Superior temporal gyrus (tissue), 1 donor: Measurements from ENCODE around the gene IFT52.
A peak's percentile ranks its signal among the peaks of the same experiment; 100 is the strongest.

ENCODE experiments used
- DNase-seq: peaks from one replicate; pipeline ENCODE4 v3.0.0-alpha.2; 2016; ENCODE audit errors: extremely low spot score

IFT52 gene, protein sequence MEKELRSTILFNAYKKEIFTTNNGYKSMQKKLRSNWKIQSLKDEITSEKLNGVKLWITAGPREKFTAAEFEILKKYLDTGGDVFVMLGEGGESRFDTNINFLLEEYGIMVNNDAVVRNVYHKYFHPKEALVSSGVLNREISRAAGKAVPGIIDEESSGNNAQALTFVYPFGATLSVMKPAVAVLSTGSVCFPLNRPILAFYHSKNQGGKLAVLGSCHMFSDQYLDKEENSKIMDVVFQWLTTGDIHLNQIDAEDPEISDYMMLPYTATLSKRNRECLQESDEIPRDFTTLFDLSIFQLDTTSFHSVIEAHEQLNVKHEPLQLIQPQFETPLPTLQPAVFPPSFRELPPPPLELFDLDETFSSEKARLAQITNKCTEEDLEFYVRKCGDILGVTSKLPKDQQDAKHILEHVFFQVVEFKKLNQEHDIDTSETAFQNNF

DNA sequence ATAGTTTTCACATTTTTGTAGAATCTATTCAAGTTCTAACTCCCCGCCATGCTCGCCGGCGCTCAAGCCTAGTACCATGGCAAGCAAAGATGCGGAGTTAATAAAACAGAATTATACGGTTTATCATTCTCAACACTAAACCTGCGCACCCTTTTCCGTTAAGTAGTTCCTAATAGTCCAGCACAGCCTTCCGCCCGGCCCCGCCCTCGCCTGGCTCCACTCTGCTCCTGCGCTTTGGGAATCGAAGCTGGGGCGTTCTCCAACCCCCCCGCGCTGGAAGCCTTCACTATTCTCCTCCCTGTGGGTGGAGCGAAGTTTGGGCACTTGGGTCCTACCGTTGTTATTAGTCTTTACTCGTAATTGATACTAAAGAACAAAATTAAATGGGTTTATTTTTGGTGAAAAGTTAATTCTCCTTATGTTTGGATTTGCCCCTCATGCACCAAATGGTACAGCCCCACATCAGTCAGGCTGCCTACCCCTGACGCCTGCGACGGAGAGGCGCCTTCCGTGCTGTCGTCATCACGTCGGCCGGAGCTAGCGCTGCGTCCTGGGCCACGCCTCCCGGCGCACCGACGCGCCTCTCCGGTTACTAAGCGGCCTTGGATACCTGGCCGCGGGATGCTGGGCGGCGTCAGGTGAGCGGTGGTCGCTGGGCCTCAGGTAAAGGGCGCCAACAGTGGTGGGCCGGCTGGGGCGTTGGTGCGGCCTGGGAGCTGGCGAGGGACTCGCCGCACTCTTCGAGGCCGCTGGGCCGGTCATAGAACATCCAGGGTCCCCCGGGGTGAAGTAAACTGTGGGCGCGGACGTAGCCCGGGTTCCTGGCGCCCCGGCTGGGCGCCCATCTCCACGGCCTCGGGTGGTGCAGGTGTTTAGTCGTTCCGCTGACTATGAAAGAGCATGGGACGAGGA lies at the start of gene IFT52:
IFT52 (plus strand) TSS at position 546 of the 912 bp plus-strand sequence. CDS start 3,762 bp downstream, outside the sequence.
- peak; percentile 96 for DNase-seq

DNA sequence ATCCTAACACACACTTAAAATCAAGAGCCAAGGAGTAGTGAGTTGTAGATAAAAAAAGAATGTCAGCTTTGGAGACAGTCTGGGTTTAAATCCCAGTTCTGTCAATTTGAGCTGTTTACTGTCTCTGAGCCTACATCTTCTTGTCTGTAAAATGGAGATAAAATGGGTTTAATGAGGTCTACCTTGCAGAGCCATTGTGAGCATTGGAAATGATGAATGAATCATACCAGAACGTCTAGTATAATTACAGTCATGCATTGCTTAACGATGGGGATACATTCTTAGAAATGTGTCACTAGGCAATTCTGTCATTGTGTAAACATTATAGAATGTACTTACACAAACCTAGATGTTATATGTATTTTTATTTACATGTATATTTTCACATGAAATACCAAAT lies 49.5 kb upstream of the IFT52 start:
- no peak for DNase-seq

DNA sequence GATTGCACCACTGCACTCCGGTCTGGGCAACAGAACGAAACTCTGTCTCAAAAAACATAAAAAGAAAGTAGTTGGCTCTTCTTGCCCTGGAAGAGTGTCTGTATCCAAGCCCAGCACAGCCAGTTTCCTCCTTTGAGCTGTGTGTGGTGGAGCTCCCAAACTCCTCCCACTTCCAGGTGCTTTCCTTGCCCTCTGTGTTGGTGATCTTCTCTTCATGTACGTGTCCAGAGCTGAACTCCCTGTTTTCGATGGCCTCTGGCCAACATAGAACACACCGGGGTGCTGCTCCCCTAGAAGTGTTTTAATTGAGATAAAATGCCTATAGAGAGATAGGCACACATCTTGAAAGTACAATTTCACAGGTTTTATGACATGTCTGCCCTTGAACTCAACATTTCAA lies 48.6 kb upstream of the IFT52 start:
- no peak for DNase-seq

DNA sequence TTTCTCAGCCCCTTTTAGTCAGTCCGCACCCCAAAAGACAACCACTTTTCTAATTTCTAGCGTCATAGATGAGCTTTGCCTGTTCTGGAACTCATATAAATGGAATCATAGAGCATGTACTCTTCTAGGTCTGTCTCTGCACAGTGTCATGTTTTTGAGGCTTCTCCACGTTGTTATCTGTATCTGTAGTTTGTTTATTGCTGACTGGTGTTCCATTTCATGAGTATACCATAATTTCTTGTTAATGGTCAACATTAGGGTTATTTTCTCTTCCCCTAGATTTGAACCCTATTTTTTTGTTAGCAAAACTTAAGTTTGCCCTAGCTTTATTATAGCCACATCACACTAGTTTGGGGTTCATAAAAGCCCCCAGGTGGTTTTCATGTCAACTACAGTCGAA lies 48.1 kb upstream of the IFT52 start:
- no peak for DNase-seq

DNA sequence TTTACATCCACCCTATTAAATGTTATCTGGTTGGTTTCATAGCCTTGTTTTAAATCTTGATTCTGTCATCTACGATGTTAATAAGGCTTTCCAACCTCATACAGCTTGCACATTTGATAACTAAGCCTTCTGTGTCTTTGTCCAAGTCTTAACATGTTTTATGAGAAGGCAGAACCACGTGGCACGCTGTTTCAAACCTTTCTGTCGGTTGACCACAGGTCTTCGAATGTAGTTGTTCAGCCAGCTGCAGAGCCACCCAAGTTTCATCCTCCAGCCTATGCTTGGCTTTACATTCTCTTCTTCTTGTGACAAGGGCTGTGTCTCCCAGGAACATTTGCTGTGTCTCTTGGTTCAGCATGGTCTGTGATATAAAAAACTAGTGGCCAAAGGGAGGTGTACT lies 47.6 kb upstream of the IFT52 start:
- DNase-seq = no peak

DNA sequence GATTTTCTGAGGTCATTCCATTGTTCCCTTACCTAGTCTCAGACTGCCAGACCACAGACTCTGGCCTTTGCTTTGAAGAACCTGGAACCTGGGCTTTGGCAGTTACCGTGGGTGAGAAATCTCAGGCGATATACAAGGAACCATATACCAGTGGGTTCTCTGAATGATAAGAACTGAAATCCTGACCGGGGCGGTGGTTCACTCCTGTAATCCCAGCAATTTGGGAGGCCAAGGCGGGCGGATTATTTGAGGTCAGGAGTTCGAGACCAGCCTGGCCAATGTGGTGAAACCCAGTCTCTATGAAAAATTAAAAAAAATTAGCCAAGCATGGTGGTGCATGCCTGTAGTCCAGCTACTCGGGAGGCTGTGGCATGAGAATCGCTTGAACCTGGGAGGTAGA lies 46.2 kb upstream of the IFT52 start:
- DNase-seq = no peak

DNA sequence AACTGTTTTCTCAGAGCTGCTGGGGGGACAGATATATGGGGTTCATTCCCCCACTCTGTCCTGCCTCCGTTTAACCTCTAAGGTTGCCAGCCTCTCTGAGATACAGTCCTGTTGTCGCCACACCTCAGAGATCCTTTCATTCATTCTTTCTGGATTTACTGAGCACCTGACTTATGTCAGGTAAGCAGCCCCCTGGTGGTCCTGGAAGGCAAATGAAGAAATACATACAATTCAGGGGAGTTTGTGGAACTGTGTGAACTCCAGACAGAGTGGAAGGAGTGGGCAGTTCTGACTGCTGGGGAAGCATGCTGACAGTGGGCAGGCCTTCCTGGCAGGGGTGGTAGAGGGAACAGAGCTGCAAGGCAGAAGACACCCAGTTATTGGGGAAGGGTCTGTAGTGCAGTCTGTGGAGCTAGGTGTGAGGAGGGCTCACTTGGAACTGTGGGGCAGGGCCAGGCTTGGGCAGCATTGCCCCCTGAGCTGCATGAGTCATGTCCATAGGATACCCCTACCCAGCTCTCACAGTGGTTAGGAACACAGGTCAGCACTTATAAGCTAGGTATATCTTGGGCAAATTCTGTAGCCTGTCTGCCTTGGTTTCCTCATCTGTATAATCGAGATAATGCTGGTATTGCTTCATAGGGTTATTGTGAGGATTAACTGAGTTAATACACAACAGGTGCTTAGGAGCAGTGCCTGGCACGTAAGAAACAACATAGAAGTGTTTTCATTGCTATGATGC lies 44.7 kb upstream of the IFT52 start:
- DNase-seq = no peak

DNA sequence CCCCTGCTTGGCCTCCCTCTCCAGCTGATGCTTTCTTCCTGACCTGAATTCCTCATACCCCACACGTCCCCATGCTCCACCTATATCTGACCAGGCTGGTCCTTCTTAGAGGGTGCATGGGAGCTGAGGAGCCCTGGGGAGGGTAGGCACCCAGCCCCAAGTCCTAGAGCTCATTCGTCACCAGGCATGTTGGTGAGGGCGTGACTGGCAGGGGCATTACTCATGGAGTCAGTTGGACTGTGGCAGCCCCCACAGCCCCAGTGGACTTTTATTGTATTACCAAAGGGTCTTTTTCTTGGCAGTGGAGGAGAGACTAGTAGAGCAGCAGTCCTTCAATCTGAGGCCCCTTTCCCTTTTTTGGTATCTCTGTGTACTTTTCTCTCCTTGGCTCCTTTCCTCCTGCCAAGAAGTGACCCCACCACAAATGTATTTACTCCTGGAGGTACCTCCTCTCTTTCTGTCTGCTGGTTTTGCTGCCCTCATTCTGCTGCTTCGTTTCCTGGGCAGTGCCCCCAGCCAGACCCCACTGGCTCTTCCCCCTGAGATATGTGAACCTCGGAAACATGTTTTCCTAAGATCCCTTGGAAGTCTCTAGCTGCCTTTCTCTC lies 42.4 kb upstream of the IFT52 start:
- DNase-seq = no peak

DNA sequence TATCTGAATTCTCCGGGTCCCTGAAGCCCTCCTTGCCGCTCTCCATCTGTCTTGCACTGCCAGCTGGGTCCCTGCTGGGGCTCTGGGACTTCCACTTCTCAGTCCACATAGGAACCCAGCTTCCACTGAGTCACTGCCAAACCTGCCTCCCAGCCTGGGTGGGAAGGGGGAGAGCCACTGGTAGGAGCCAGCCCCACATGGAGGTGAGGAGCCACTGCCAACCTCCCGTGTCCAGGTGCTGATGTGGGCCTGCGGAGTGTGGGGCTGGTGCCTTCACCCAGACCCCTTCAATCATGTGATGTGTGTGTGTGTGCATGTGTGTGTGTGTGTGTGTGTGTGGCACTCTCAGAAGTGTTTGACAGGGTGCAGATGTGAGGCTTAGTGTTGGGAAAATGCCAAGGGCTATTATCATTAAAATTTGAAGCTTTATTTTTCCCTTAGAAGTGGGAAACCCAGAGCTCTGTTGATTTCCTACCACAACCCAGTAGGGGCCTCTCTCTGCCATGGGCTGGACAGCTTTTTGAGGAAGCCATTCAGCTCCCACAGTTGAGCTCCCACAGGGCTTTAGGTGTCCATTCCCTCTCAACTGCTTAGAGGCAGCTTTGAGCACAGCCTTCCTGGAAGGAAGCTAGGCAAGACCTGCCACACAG lies 41.2 kb upstream of the IFT52 start:
- DNase-seq = no peak

DNA sequence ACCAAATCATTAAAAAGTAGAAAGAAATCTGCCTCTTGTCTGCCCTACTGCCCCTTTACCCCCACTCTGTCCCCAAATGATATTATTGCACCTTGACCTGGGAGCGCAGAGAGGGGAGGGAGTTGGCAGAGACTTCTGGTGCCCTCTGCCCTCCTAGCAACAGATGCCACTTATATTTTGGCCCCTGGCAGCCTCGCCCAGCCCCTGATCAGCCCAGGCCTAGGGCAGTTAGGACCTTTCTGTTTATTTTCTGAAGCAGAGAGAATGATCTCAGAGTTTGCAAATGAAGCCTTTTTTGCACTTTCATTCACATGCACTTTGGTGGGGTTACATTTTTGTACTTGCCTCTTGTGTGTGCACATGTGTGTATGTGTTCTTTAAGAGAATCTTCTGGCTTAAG lies 40.3 kb upstream of the IFT52 start:
- DNase-seq = no peak

DNA sequence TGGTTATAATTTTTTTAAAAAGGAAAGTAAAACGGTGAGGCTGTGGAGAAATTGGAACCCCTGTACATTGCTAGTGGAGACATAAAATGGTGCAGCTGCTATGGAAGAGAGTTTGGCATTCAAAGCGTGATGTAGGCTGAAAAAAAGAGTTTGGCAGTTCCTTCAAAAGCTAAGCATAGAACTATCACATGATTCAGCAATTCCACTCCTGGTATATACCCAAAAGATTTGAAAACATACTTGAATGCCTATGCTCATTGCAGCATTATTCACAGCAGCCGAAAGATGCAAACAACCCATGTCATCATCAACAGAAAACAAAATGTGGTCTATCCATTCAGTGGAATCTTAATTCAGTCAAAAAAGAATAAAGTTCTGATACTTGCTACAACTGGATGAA lies 36.4 kb upstream of the IFT52 start:
- DNase-seq = no peak

DNA sequence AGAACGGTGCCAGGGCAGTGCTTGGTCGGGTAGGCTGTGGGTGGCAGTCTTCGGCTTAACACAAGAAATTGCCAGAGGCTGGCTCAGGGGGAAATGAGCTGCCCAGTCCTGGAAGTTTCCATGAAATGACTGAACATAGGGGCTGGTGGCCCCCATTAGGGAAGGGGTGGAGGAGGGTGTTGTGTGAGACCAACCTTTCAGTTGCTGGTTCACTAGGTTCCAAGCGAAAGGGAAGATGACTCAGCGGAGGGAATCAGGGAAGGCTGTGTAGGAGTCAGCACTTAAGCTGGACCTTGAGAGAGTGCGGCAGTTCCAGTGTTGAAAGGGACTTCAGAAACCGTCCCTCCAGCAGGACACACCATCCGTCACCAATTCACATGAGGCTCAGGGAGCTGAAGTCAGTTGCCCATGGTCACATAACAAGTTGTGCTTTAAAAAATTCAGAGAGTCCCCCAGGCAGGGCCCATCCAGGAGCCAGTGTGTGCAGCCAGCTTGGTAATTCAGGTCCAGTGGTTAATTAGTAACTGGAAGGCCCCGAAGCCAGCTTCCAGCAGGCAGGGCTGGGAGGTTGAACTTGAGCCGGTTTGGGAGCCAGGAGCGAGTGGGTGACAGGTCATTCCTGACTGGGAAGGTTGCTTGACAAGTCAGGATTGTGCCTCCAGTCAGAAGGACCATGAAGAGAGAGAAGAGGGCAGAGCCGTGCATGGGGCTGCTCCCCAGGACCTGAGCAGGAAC lies 32.2 kb upstream of the IFT52 start, which contains the start of gene SGK2:
SGK2 (plus strand) TSS at position 616 of the 735 bp plus-strand sequence. CDS start 7,469 bp downstream, outside the sequence.
- DNase-seq = no peak

DNA sequence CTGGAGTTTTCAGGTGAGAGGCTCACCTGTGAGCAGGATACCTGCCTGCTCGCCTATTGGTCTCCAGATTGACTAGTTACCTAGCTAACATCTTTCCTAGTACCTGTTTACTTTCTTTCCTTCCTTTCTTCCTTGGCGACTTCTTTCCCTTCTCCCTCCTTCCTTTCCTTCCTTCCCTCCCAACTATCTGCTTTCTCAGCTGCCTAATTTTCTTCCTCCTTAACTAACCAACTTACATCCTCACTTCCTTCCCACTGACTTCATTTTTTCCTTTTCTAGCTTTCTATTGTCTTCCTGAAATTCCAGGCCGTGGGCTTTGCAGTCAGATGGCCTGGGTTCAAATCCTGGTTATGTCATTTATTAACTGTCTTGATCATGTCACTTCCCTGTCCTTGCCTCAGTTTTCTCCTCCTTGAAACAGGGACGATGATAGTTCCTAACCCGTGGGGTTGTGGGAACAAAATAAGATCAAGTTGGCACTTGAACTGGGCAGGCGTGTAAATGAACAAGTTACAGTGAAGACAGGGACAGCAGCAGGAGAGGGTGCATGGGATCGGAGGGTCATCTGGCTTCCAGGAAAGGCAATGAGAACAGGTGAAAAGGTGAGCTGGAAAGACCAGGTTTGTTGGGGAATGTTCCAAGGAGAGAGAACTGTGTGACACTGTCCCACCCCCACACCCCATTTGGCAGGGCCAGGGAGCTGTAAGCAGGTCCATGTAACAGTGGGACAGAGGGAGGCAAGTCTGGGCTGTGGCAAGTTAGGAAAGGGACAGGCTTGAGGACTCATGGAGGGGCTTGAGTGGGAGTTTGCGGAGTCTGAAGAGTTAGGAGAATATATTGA lies 31.4 kb upstream of the IFT52 start:
- no peak for DNase-seq

DNA sequence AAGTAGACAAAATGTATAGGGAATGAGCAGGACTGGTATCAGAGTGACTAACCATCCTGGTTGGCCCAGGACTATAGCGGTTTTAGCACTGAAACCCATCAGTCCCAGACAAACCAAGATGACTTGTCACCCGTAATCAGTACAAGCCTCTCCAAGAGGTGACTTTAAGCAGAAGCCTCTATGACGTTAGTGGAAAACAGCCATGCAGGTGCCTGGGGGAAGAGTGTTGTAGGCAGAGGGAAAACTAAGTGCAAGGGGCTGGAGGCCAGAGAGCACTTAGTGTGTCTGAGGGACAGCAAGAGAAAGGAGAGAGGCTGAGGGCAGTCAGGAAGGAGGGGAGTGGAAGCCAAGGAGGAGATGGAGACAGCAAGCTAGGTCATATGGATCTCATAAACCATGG lies 29.8 kb upstream of the IFT52 start:
- no peak for DNase-seq

DNA sequence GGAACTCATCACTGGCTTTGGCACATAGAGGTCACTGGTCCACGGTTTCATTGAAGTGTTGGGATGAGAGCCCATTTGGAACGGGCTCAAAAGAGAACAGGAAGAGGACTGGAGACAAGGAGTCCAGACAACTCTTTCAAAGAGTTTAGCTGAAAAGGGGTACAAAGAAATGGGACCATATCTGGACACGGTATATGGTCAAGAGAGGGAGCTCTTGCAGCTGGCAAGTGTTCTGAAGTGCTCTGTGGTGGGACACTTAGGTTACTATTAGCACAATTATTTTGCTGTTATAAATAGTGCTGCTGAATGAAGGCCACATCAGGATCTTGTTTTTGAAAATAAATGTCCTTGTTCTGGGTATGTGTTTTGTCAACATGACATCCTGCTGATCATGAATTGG lies 27.3 kb upstream of the IFT52 start:
- peak; percentile 21 for DNase-seq

DNA sequence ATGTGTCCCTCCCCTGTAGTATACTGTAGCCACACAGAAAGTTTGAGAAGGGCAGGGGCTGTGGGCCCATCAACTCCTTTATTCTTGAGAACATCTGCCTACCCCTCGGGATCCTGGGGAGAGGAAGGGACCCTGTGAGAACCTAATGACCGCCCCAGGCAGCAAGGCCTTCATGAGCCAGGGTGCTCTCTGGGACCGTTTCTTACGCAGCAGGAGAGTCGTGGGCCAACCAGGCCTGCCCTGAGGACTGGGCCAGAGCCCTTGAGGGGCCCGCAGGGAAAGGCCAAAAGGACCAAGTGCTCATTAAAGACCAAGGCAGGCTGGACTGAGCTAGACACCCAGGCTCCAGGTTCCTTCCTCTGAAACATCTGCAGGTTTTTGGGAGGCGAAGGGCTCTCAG lies 26.7 kb upstream of the IFT52 start:
- no peak for DNase-seq

DNA sequence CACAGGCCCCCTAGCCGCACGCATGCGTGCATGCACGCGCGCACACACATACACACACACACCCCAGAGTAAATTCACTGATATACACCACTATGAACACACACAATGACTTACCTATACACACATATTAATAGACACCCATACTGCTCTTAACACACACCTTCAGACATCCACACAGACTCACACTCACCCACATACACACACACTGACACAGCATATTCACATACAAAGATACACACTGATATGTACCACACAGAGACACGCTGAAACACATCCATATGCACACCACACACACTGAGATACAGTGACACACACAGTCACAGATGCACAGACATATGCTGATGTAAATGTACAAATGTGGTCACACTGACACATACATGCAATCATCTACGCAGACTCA lies 26.3 kb upstream of the IFT52 start:
- DNase-seq = no peak

DNA sequence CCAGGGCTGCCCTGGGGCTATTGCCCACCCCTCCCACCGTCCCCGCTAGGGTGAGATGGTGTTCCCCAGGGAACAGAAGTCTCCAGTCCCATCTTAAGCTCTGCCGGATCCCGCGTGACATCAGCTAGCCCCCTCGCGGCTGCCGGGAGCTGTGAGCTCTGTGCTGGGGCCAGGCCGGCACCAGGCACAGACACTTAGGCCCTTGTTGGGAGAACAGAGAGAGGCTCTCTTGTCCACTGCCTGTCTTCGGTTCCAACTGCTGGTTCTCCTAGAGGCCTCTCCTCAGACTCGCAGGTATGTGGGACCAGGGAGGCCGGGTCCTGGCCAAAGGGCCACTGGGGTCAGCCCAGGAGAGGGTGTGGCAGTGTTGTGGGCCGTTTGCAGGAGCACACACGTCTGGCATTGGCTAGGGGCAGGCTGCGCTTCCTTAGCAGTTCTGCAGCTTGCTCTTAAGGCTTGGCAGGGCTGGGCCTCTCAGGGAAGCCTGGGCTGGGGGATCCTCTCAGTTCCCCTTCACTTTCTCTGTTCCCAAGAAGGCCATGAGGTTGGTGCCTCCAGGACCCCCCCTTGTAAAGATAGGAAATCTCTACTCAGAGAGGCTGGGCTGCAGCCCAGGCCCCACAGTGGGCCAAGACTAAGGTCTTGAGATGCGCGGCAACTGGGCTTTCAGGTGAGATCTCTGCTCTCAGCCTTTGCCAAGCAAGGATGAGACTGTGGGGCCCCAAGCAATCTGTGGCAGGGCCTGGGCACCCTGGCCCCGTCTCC lies 25.6 kb upstream of the IFT52 start:
- peak; percentile 84 for DNase-seq

DNA sequence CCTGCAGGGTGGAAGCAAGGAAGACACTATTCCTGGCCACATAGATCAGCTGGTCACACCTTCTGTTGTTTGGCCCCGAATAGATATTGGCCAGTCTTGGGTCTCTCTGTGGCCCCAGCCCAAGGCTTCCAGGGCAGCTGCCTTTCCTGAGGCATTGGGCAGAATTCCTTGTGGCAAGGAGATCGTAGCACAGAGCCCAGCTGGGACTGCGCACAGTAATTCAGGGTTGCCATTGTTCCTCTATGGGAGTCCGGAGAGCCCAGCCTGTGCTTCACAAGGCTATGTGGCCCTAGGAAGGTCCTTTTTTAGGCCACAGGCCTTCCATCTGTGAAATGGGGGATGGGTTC lies 25.0 kb upstream of the IFT52 start:
- peak; percentile 38 for DNase-seq
